H1 (cell line): ENCODE measurements around the gene OBP2B. TPM values are rescaled to one million over a fixed set of nuclear protein-coding genes. Genes with fewer than 3 reads are reported as not detected.

Experiments
- CTCF ChIA-PET: fragments of 300-600 bp; sonication (Branson Sonifier 250); formaldehyde crosslinking; loops from one replicate; lab custom pipeline; 2021; ENCODE audit not compliant: partially characterized antibody; lab: Charles Lee
- POLR2A ChIA-PET: fragments of 300-600 bp; sonication (Branson Sonifier 250); formaldehyde crosslinking; loops from one replicate; lab custom pipeline; 2021; ENCODE audit warnings: inconsistent platforms; ENCODE audit not compliant: partially characterized antibody; lab: Charles Lee
- DNase-seq, 2 experiments: peaks; one replicate each; pipeline versions ENCODE4 v3.0.0 to v3.0.0-alpha.2; 2010 to 2022; ENCODE audit warnings: low spot score in 2 of 2, low read depth in 1 of 2, mixed read lengths in 1 of 2
- FAIRE-seq: peaks from 2 replicates; lab custom pipeline; 2011; peaks lifted over from hg19 to GRCh38; lab: Jason Lieb, UNC
- H2AFZ ChIP-seq: 2 replicates; pipeline ENCODE4 v1.8.1; 2012; ENCODE audit warnings: low read length, inconsistent platforms
- H2AK5ac ChIP-seq: 2 replicates; pipeline ENCODE4 v1.6.1; 2013; ENCODE audit warnings: low read depth, low read length
- H2BK120ac ChIP-seq: replicated peaks from 2 replicates; pipeline ENCODE3; 2013; ENCODE audit warnings: low read depth, low read length, inconsistent platforms
- H2BK12ac ChIP-seq: 2 replicates; pipeline ENCODE4 v1.6.1; 2013; ENCODE audit warnings: low read depth, low read length
- H2BK15ac ChIP-seq: 2 replicates; pipeline ENCODE4 v1.6.1; 2013; ENCODE audit warnings: low read length
- H2BK20ac ChIP-seq: 2 replicates; pipeline ENCODE4 v1.6.1; 2013; ENCODE audit warnings: low read length
- H2BK5ac ChIP-seq: 2 replicates; pipeline ENCODE4 v1.6.1; 2013; ENCODE audit warnings: low read depth, low read length
- H3K14ac ChIP-seq: 2 replicates; pipeline ENCODE4 v1.6.1; 2013; ENCODE audit warnings: inconsistent platforms; ENCODE audit not compliant: insufficient read length
- H3K18ac ChIP-seq: 2 replicates; pipeline ENCODE4 v1.6.1; 2013; ENCODE audit warnings: low read length; ENCODE audit errors: extremely low read depth
- H3K23ac ChIP-seq: 2 replicates; pipeline ENCODE4 v1.6.1; 2013; ENCODE audit warnings: inconsistent platforms; ENCODE audit not compliant: insufficient read length
- H3K23me2 ChIP-seq: 2 replicates; pipeline ENCODE4 v1.6.1; 2013; ENCODE audit warnings: low read depth, low read length
- H3K27ac ChIP-seq: 2 replicates; pipeline ENCODE4 v1.6.1; 2011; ENCODE audit warnings: low read depth, low read length, inconsistent platforms
- H3K27me3 ChIP-seq, 4 experiments: replicated peaks in 1 of 4; 1 replicate in 1 of 4; 2 replicates in 3 of 4; pipeline versions ENCODE4 v1.6.1 to v1.8.1; 2011 to 2013; ENCODE audit warnings: low read length in 3 of 4, mild to moderate bottlenecking in 3 of 4, inconsistent platforms in 2 of 4, mixed read lengths in 2 of 4, moderate library complexity in 1 of 4; ENCODE audit not compliant: control insufficient read depth in 3 of 4, insufficient read depth in 3 of 4; ENCODE audit errors: extremely low read depth in 1 of 4
- H3K36me3 ChIP-seq, 4 experiments: 2 replicates each; pipeline versions ENCODE4 v1.6.1 to v1.8.1; 2011 to 2013; ENCODE audit warnings: mild to moderate bottlenecking in 4 of 4, low read length in 3 of 4, moderate library complexity in 2 of 4, control low read depth in 1 of 4, inconsistent platforms in 1 of 4; ENCODE audit not compliant: insufficient read depth in 4 of 4, control insufficient read depth in 2 of 4
- H3K4ac ChIP-seq: replicated peaks from 2 replicates; pipeline ENCODE3; 2013; ENCODE audit warnings: low read length, low read depth, mixed read lengths, inconsistent platforms; ENCODE audit not compliant: insufficient read length
- H3K4me1 ChIP-seq, 4 experiments: replicated peaks in 1 of 4; 1 replicate in 1 of 4; 2 replicates in 3 of 4; pipeline versions ENCODE4 v1.6.1 to v1.8.1; 2011 to 2013; ENCODE audit warnings: low read length in 3 of 4, inconsistent platforms in 2 of 4, mixed read lengths in 1 of 4; ENCODE audit not compliant: insufficient read depth in 4 of 4, control insufficient read depth in 3 of 4
- H3K4me2 ChIP-seq, 2 experiments: 2 replicates each; pipeline versions ENCODE4 v1.6.1 to v1.8.1; 2011 to 2013; ENCODE audit warnings: low read depth in 2 of 2, low read length in 2 of 2, control low read depth in 1 of 2, inconsistent platforms in 1 of 2, mild to moderate bottlenecking in 1 of 2; ENCODE audit not compliant: insufficient read depth in 1 of 2
- H3K4me3 ChIP-seq, 4 experiments: fragments of 200-600, 300-600 bp in 1 of 4; sonication (generic), shearing (Covaris generic), sonication (Bioruptor Twin) in 1 of 4; 2 replicates each; pipeline versions ENCODE4 v1.5.1 to v1.8.1; 2011 to 2016; ENCODE audit warnings: low read length in 4 of 4, low read depth in 3 of 4, control low read depth in 2 of 4, inconsistent platforms in 2 of 4, mild to moderate bottlenecking in 2 of 4, mixed read lengths in 1 of 4, moderate library complexity in 1 of 4; ENCODE audit not compliant: insufficient read depth in 2 of 4; ENCODE audit errors: extremely low read depth in 1 of 4
- H3K56ac ChIP-seq: replicated peaks from 2 replicates; pipeline ENCODE3; 2013; ENCODE audit warnings: low read depth, mild to moderate bottlenecking, mixed read lengths, low read length, inconsistent platforms; ENCODE audit not compliant: insufficient read length
- H3K79me1 ChIP-seq: 2 replicates; pipeline ENCODE4 v1.6.1; 2013; ENCODE audit warnings: low read depth, low read length, control low read depth
- H3K79me2 ChIP-seq, 2 experiments: 2 replicates each; pipeline versions ENCODE4 v1.6.1 to v1.8.1; 2012 to 2013; ENCODE audit warnings: low read length in 2 of 2, mild to moderate bottlenecking in 2 of 2, inconsistent platforms in 1 of 2; ENCODE audit not compliant: insufficient read depth in 2 of 2, control insufficient read depth in 1 of 2
- H3K9ac ChIP-seq, 4 experiments: replicated peaks in 1 of 4; 1 replicate in 1 of 4; 2 replicates in 3 of 4; pipeline versions ENCODE4 v1.6.1 to v1.8.1; 2011 to 2013; ENCODE audit warnings: low read depth in 3 of 4, low read length in 3 of 4, control low read depth in 2 of 4, mild to moderate bottlenecking in 2 of 4, moderate library complexity in 2 of 4, inconsistent platforms in 1 of 4; ENCODE audit errors: extremely low read depth in 1 of 4
- H3K9me3 ChIP-seq, 2 experiments: 2 replicates each; pipeline versions ENCODE4 v1.6.1 to v1.8.1; 2012 to 2013; ENCODE audit warnings: mild to moderate bottlenecking in 2 of 2, moderate library complexity in 2 of 2, control low read depth in 1 of 2, inconsistent platforms in 1 of 2, low read depth in 1 of 2, low read length in 1 of 2, mixed read lengths in 1 of 2; ENCODE audit not compliant: insufficient read depth in 2 of 2
- H4K20me1 ChIP-seq, 2 experiments: replicated peaks in 1 of 2; 2 replicates each; pipeline versions ENCODE3 to v1.8.1; 2011 to 2013; ENCODE audit warnings: inconsistent platforms in 2 of 2, low read length in 2 of 2, mild to moderate bottlenecking in 1 of 2; ENCODE audit not compliant: insufficient read depth in 2 of 2, control insufficient read depth in 1 of 2
- H4K5ac ChIP-seq: 2 replicates; pipeline ENCODE4 v1.6.1; 2013; ENCODE audit warnings: low read length, low read depth, mixed read lengths, inconsistent platforms; ENCODE audit not compliant: insufficient read length
- H4K8ac ChIP-seq: 2 replicates; pipeline ENCODE4 v1.8.0; 2013; ENCODE audit warnings: mild to moderate bottlenecking, moderate library complexity, low read length, inconsistent platforms; ENCODE audit not compliant: insufficient read depth; ENCODE audit errors: extremely low read depth
- H4K91ac ChIP-seq: replicated peaks from 2 replicates; pipeline ENCODE3; 2013; ENCODE audit warnings: low read length, mixed read lengths, inconsistent platforms; ENCODE audit not compliant: insufficient read length
- CBX8 ChIP-seq: fragments of 300-800, 300-1000 bp; sonication (generic); IDR thresholded peaks from 2 replicates; pipeline ENCODE4 v1.7.1; 2016; ENCODE audit warnings: low read depth, low read length, borderline replicate concordance
- CEBPB ChIP-seq: IDR thresholded peaks from 2 replicates; pipeline ENCODE4 v1.6.1; 2012; ENCODE audit warnings: low read depth, low read length
- CHD1 ChIP-seq: IDR thresholded peaks from 2 replicates; pipeline ENCODE4 v1.6.1; 2012; ENCODE audit warnings: low read depth, low read length, improper control_type of control experiment
- CTBP2 ChIP-seq: IDR thresholded peaks from 2 replicates; pipeline ENCODE4 v1.7.0; 2011; ENCODE audit warnings: borderline replicate concordance, mild to moderate bottlenecking, moderate library complexity, mixed read lengths, low read length; ENCODE audit not compliant: insufficient read depth, insufficient read length
- EGR1 ChIP-seq: IDR thresholded peaks from 2 replicates; pipeline ENCODE4 v1.6.1; 2011; ENCODE audit warnings: low read depth, low read length, borderline replicate concordance
- EZH2 ChIP-seq: fragments of 200-600 bp; sonication (generic); IDR thresholded peaks from 2 replicates; pipeline ENCODE4 v1.7.1; 2012; ENCODE audit warnings: low read depth, mild to moderate bottlenecking, moderate library complexity, low read length, inconsistent platforms; ENCODE audit not compliant: severe bottlenecking
- FOSL1 ChIP-seq: IDR thresholded peaks from 2 replicates; pipeline ENCODE4 v1.6.1; 2011; ENCODE audit warnings: mild to moderate bottlenecking, low read depth, low read length, moderate library complexity; ENCODE audit not compliant: insufficient read depth
- GTF2F1 ChIP-seq: IDR thresholded peaks from 2 replicates; pipeline ENCODE4 v1.6.1; 2012; ENCODE audit warnings: low read depth, low read length, improper control_type of control experiment, borderline replicate concordance
- MAFK ChIP-seq: IDR thresholded peaks from 2 replicates; pipeline ENCODE4 v1.6.1; 2012; ENCODE audit warnings: low read depth, mild to moderate bottlenecking, improper control_type of control experiment, low read length
- POLR2AphosphoS5 ChIP-seq: IDR thresholded peaks from 2 replicates; pipeline ENCODE4 v1.6.1; 2011; ENCODE audit warnings: low read depth, low read length
- SP2 ChIP-seq: IDR thresholded peaks from 2 replicates; pipeline ENCODE4 v1.6.1; 2012; ENCODE audit warnings: mild to moderate bottlenecking, low read length, inconsistent platforms
- SUZ12 ChIP-seq: fragments of 200-600 bp; sonication (generic); IDR thresholded peaks from 2 replicates; pipeline ENCODE4 v1.6.1; 2012; ENCODE audit warnings: mild to moderate bottlenecking, inconsistent platforms, low read length, moderate library complexity, mixed read lengths
- TEAD4 ChIP-seq: IDR thresholded peaks from 2 replicates; pipeline ENCODE4 v1.6.1; 2012; ENCODE audit warnings: low read depth, low read length, inconsistent platforms, mixed read lengths
- WGBS, 2 experiments: shearing (Covaris generic) in 1 of 2; methylation state at CpG; one replicate each; pipeline versions ENCODE4 v1.1.6 to v1.1.7; 2013 to 2015; ENCODE audit warnings: low lambda C conversion rate in 2 of 2, mixed read lengths in 2 of 2, inconsistent platforms in 1 of 2, low coverage in 1 of 2, missing lambda C conversion rate in 1 of 2; ENCODE audit not compliant: insufficient replicate concordance in 2 of 2, insufficient coverage in 1 of 2, insufficient read length in 1 of 2; ENCODE audit errors: extremely low coverage in 1 of 2, missing lambda C conversion rate in 1 of 2; 5-methylcytosine and 5-hydroxymethylcytosine counted together
- polyA plus RNA-seq, 7 experiments: library from polyadenylated mRNA; depleted of rRNA in 3 of 7; stranded (reverse) in 5 of 7; unstranded in 2 of 7; fragments of >200 nt in 5 of 7; fragments of 200-250 nt in 2 of 7; gene quantifications; 1 replicate in 5 of 7; 2 replicates in 1 of 7; 4 replicates in 1 of 7; pipeline versions ENCODE4 v1.2.1 to v1.2.3, GENCODE V29; 2011 to 2013; ENCODE audit warnings: missing spikeins in 2 of 7, mixed read lengths in 2 of 7
- total RNA-seq: library from RNA; stranded (reverse); fragmentation: NEBNext Ultra II Directional; extraction: Animal tissue kit (Norgen Biotek cat#: 25700); gene quantifications from 2 replicates; pipeline ENCODE4 v1.2.1, GENCODE V29; 2021

OBP2B gene
- total and polyA plus RNA-seq, 2 of the 8 experiments (the other 6 are each of a cell fraction or from before 2014, with no cell fraction given) = not detected

- no peak overlapping the region for H3K18ac ChIP-seq
- no peak overlapping the region for H3K4me2 ChIP-seq
- H2BK15ac ChIP-seq = no peak overlapping the region
- TF ChIP-seq SUZ12 (no peak), CBX8 (no peak), CHD1 (no peak), CEBPB (no peak), EGR1 (no peak), EZH2 (no peak), CTBP2 (no peak), POLR2AphosphoS5 (no peak), GTF2F1 (no peak), FOSL1 (no peak), SP2 (no peak), TEAD4 (no peak), MAFK (no peak)
- POLR2A ChIA-PET = no interaction called here
- FAIRE-seq (no peak), DNase-seq (no peak)
- no peaks in the 10 kb centered on the region for H3K79me1 ChIP-seq
- no peak overlapping the region for H4K91ac ChIP-seq
- H3K4me3 ChIP-seq = no peak overlapping the region
- H4K8ac ChIP-seq = no peak overlapping the region
- H3K27me3 ChIP-seq = peaks cover 7 to 48% (median 31%) of the 10 kb centered on the region in 4 experiments
- no peaks in the 10 kb centered on the region; a peak in 1 of 7 replicates for H3K4me1 ChIP-seq
- no peak overlapping the region for H3K4ac ChIP-seq
- no peak overlapping the region for H2BK12ac ChIP-seq
- no peak overlapping the region for H4K5ac ChIP-seq
- no peak overlapping the region for H3K27ac ChIP-seq
- no peak overlapping the region for H3K23ac ChIP-seq
- H2AFZ ChIP-seq = no peak overlapping the region
- no peak overlapping the region for H2BK120ac ChIP-seq
- no peaks in the 10 kb centered on the region for H3K79me2 ChIP-seq
- H4K20me1 ChIP-seq = no peaks in the 10 kb centered on the region
- H2BK5ac ChIP-seq = no peak overlapping the region
- CTCF ChIA-PET = interaction anchor here (0.8 to 1.9 kb wide), 4 partner anchors 15 to 24 kb away, joined by 3 to 8 read pairs (median 6); no protein-coding TSS in a partner anchor
- H2BK20ac ChIP-seq = no peak overlapping the region
- no peak overlapping the region for H3K9ac ChIP-seq
- H3K56ac ChIP-seq = no peak overlapping the region
- no peaks in the 10 kb centered on the region for H3K36me3 ChIP-seq
- WGBS, 2 experiments = 86% methylated on average over 14 of the region's 14 CpGs; no CpG with 5 or more reads in 1 of the 2 experiments
- H3K14ac ChIP-seq = no peak overlapping the region
- no peaks in the 10 kb centered on the region for H3K9me3 ChIP-seq
- no peak overlapping the region for H2AK5ac ChIP-seq
- no peaks in the 10 kb centered on the region; the same call in 1 of the 2 replicates for H3K23me2 ChIP-seq
These were observed 6.2 kb downstream of the OBP2B start for GRCh38 chr9:133202688-133203453.
